GM18867 (cell line): ENCODE results near the gene UBE2M.
"Not testable (repeated sequence)": the region's sequence is repeated elsewhere in the genome, so short reads cannot be mapped to it uniquely, and the experiment has no call there.

ENCODE experiments used
- ATAC-seq: cut with Tn5 transposase; IDR thresholded peaks from one replicate; pipeline ENCODE4 v1.9.1; 2021; ENCODE audit warnings: mild to moderate bottlenecking, moderate library complexity; ENCODE audit not compliant: unreplicated experiment

UBE2M gene

GRCh38 chr19:58542641-58543372 lies 15.6 kb downstream of the UBE2M start:
- not testable (repeated sequence) for ATAC-seq

DNA sequence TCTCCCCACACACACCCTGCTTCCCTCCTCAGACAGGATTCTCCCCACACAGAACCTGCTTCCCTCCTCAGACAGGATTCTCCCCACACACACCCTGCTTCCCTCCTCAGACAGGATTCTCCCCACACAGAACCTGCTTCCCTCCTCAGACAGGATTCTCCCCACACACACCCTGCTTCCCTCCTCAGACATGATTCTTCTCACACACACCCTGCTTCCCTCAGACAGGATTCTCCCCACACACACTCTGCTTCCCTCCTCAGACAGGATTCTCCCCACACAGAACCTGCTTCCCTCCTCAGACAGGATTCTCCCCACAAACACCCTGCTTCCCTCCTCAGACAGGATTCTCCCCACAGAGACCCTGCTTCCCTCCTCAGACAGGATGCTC lies 19.2 kb downstream of the UBE2M start:
- not testable (repeated sequence) for ATAC-seq

GRCh38 chr19:58538257-58539168 lies 19.9 kb downstream of the UBE2M start:
- no peak for ATAC-seq

- no peak for ATAC-seq
These were observed 21.3 kb downstream of the UBE2M start for GRCh38 chr19:58536852-58537798.

DNA sequence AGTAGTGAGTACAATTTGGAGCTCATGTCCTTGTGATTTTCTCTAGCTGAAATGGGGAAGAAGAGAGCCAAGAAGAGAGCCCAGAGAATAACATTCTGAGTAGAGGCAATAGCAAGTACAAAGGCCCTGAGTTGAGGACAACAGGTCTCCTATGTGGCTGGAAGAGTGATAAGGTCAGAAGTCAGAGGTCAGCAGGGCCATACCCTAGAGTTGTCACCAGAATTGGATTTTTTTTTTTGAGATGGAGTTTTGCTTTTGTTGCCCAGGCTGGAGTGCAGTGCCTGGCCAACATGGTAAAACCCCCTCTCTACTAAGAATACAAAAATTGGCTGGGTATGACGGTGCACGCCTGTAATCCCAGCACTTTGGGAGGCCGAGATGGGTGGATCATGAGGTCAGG lies 22.6 kb downstream of the UBE2M start:
- no peak for ATAC-seq

- no peak for ATAC-seq
These were observed 27.2 kb downstream of the UBE2M start for GRCh38 chr19:58531034-58531840.

DNA sequence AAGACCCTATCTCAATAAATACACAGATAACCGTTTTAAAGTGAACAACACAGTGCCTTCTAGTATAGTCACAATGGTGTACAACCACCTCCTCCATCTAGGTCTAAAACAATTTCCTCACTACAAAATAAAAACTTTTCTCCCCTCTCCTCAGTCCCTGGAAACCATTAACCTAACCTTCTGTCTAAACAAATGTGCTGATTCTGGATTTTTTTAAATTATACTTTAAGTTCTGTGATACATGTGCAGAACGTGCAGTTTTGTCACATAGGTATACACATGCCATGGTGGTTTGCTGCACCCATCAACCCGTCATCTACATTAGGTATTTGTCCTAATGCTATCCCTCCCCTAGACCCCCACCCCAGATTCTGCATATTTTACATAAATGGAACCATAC lies 29.0 kb downstream of the UBE2M start:
- no peak for ATAC-seq

- no peak for ATAC-seq
These were observed 35.7 kb downstream of the UBE2M start for GRCh38 chr19:58522709-58523108.

GRCh38 chr19:58521651-58522050 lies 36.8 kb downstream of the UBE2M start:
- ATAC-seq, result no peak

DNA sequence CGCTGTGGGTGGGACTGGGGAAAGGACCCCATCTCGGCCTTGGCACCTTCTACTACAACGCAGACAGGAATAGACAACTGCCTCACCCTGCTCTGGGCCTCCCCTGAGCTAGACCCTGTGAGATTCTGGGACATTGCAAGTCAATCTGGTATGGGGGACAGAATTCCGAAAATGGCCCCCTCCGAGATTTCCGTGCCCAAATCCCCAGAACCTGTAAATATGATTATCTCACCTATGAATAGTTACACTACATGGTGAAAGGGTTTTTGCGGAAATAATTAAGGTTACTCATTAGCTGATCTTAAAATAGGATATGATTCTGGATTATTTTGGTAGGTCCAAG lies 38.2 kb downstream of the UBE2M start:
- ATAC-seq, result no peak

DNA sequence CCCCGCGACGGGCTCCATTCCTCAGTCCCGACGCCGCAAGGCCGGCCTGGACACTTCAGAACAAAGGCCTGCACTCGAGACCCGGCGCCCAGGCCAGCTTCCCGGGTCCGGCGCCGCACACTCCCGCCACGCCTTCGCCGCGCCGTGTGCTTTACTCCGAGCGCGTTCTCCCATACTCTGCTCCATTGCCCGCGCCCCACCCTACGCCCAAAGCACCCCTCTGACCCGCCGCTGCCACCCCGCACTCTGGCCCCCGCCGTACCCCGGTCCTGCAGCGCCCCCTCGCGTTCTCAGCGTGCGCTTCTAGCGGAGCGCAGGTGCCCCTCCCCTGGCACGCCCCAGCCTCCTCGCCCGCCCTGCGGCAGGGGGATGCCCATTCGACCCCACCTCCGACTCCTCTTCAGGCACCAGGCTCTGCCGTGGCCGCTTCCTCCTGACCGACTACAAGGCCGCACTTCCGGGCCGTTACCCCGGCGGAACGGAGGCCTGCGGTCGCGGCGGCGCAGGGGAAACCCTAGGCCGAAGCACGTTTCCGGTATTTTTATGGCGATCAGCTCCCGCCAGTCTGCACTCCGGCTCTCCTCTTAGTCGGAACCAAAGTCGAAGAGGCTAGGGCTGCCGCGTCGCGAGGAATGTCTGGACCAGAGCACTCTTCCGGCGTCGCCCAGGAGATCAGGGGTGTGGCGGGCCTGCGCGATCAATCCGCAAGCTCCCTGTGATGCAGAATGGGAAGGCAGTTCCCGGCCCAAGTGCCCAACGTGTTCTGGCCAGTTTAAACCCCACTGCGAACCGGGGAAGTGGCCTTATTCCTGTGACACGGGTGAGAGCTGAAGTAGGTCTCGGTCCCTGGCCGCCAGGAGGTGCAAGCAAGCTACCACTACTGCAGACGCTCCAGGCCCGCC lies 38.8 kb downstream of the UBE2M start, which contains the start of gene ZBTB45:
Gene ZBTB45 (minus strand): TSS at position 456 of the 902 bp plus-strand sequence. CDS start 2,137 bp downstream, outside the sequence.
- peak; percentile 80 for ATAC-seq

GRCh38 chr19:58519087-58519354 lies 39.4 kb downstream of the UBE2M start:
- peak; percentile 3 for ATAC-seq

- ATAC-seq, result no peak
These were observed 39.9 kb downstream of the UBE2M start for GRCh38 chr19:58518256-58519086.

- ATAC-seq, result no peak
These were observed 41.2 kb downstream of the UBE2M start for GRCh38 chr19:58516964-58517833.

DNA sequence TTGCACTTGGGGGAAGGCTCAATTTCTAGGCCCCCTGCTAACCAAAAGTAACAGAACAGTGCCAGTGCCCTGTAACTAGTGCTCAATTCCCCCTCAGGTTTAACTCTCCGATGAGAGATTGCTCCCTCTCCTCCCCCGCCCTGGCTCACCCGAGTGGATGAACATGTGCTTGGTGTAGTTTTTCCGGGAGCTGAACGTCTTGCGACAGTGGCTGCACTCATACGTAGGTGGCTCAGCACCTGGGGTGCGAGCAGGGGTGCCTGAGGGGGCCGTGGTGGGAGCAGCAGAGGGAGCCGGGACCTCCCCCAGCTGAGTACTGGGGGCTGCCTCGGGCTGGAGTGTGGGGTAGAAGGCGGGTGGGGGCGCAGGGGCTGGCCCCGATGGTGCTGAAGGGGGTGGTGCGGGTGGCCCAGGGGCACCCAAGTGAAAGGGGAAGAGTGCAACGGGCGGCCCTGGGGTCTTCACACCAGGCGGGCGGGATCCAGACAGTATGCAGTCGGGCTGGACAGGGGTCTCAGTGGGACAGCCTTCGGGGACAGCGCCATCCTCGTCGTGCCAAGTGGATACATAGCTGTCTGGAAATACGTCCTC lies 42.1 kb downstream of the UBE2M start:
- no peak for ATAC-seq

DNA sequence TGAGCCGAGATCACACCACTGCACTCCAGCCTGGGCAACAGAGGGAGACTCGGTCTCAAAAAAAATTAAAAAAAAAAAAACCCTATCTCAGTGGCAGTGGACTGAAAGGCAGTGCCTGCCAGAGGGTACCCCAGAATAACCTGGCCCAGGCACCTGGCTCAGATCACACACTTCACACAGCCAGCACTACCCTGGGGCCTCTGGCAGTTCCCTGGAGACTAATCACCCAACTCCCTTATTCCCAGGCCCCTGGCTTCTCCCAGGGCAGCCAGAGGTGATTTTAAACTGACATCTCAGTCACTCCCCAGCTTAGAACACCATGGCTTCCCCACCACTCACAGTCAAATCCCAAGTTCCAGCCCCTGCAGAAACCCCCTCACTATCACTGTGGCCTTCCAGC lies 43.2 kb downstream of the UBE2M start:
- ATAC-seq, result no peak

DNA sequence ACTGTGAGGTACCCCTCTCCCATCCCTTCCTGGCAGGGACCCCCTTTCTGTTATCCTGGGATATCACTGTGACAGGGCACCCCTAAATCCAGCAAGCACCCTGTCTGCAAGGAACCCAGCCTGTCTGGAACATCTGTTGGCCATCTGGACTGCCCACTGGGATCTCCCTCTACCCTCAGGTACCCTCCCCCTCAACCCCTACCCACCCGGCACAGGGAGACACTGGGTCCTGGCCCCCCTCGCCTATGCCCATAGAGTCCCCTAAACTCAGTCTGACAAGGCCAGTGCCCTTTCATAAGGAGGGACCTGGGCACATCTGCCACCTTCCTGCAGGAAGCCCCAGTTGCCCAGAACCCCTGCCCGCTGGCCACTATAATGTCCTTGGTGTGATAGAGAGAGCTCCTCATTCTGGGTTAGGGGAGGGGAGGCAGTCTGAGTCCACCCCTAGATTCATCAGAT lies 43.8 kb downstream of the UBE2M start:
- ATAC-seq, result no peak
